Tibial artery (tissue), 4 donors: ENCODE measurements around the gene ZYG11B.
A peak's percentile ranks its signal among the peaks of the same experiment; 100 is the strongest.
"Not testable (repeated sequence)": the region's sequence is repeated elsewhere in the genome, so short reads cannot be mapped to it uniquely, and the experiment has no call there.

ENCODE experiments used
- DNase-seq, 2 donors: peaks; one replicate each; pipeline ENCODE4 v3.0.0-alpha.2; 2019
- H3K27ac ChIP-seq, 2 donors: fragments of 200-600 bp; sonication (generic) in 1 of 2; 1 replicate in 1 of 2; 2 replicates in 1 of 2; pipeline ENCODE4 v1.5.1; 2018 to 2019; ENCODE audit warnings: mild to moderate bottlenecking in 1 of 2
- H3K27me3 ChIP-seq, 2 donors: fragments of 200-600 bp; sonication (generic) in 1 of 2; one replicate each; pipeline versions ENCODE4 v1.5.1 to v1.6.0; 2016 to 2019
- H3K36me3 ChIP-seq, 3 donors: fragments of 200-600 bp; sonication (generic) in 2 of 3; one replicate each; pipeline ENCODE4 v1.5.1; 2016 to 2019; ENCODE audit warnings: mild to moderate bottlenecking in 2 of 3
- H3K4me1 ChIP-seq, 4 donors: fragments of 200-600 bp; sonication (generic) in 2 of 4; 1 replicate in 3 of 4; 2 replicates in 1 of 4; pipeline ENCODE4 v1.5.1; 2016 to 2019
- H3K4me3 ChIP-seq, 2 donors: fragments of 200-600 bp; sonication (generic) in 1 of 2; 1 replicate in 1 of 2; 2 replicates in 1 of 2; pipeline ENCODE4 v1.5.1; 2018 to 2019; ENCODE audit warnings: mild to moderate bottlenecking in 2 of 2
- H3K9me3 ChIP-seq, 3 donors: fragments of 200-600 bp; sonication (generic) in 1 of 3; one replicate each; pipeline ENCODE4 v1.5.1; 2016 to 2019
- CTCF ChIP-seq, 2 experiments: fragments of 200-600 bp in 1 of 2; fragments of 450-650 bp in 1 of 2; IDR thresholded peaks; one replicate each; pipeline ENCODE4 v1.5.1; 2017 to 2019; ENCODE audit warnings: antibody characterized with exemption in 2 of 2, mild to moderate bottlenecking in 1 of 2, moderate library complexity in 1 of 2
- intact Hi-C: fragments of 100-400 bp; cut with DNase I; formaldehyde crosslinking; loops from one replicate; pipeline ENCODE4 v1.15.0; 2023; ENCODE audit warnings: low total_unique reads

The ZYG11B gene

GRCh38 chr1:52691821-52692220 lies 34.4 kb upstream of the ZYG11B start:
- Histone ChIP-seq H3K4me3 (no peak overlapping the region), H3K4me1 (peaks cover 0 to 1% (median 0%) of the 10 kb centered on the region in 4 donors), H3K27ac (no peak overlapping the region), H3K9me3 (no peaks in the 10 kb centered on the region), H3K36me3 (peaks cover 24 to 59% (median 38%) of the 10 kb centered on the region in 3 donors), H3K27me3 (no peaks in the 10 kb centered on the region)
- no peak for DNase-seq
- no peak for TF ChIP-seq CTCF (IDR thresholded peaks at IDR 0.05)
- intact Hi-C loops: no loop called here

- Histone ChIP-seq H3K4me3 (no peak overlapping the region), H3K4me1 (peaks cover 0 to 10% (median 4%) of the 10 kb centered on the region in 4 donors), H3K9me3 (no peaks in the 10 kb centered on the region), H3K27ac (no peak overlapping the region), H3K27me3 (no peaks in the 10 kb centered on the region), H3K36me3 (peaks cover 19 to 50% (median 29%) of the 10 kb centered on the region in 3 donors)
- intact Hi-C loops: no loop called here
- TF ChIP-seq CTCF (IDR thresholded peaks at IDR 0.05): no peak
- no peak for DNase-seq
Measured at GRCh38 chr1:52692697-52693096, 33.6 kb upstream of the ZYG11B start.

GRCh38 chr1:52693351-52693750 lies 32.9 kb upstream of the ZYG11B start:
- H3K27me3 ChIP-seq, DNase-seq, H3K4me3 ChIP-seq, H3K27ac ChIP-seq, intact Hi-C loops, H3K9me3 ChIP-seq: not testable (repeated sequence)
- peaks cover 17 to 44% (median 23%) of the 10 kb centered on the region in 3 donors for H3K36me3 ChIP-seq
- H3K4me1 ChIP-seq: peaks cover 0 to 11% (median 4%) of the 10 kb centered on the region in 4 donors

- no peaks in the 10 kb centered on the region for H3K9me3 ChIP-seq
- intact Hi-C loops: no loop called here
- no peak for TF ChIP-seq CTCF (IDR thresholded peaks at IDR 0.05)
Measured at GRCh38 chr1:52693843-52694242, 32.4 kb upstream of the ZYG11B start.

GRCh38 chr1:52695627-52696026 lies 30.6 kb upstream of the ZYG11B start:
- no peak overlapping the region for H3K4me3 ChIP-seq
- H3K27me3 ChIP-seq: no peaks in the 10 kb centered on the region
- H3K36me3 ChIP-seq: peaks cover 17 to 24% (median 20%) of the 10 kb centered on the region in 3 donors
- no peak for DNase-seq
- intact Hi-C loops: no loop called here
- TF ChIP-seq CTCF (IDR thresholded peaks at IDR 0.05): no peak
- no peak overlapping the region for H3K27ac ChIP-seq
- H3K4me1 ChIP-seq: peaks cover 0 to 17% (median 6%) of the 10 kb centered on the region in 4 donors
- no peaks in the 10 kb centered on the region for H3K9me3 ChIP-seq

More at GRCh38 chr1:52693843-52694242, 32.4 kb upstream of the ZYG11B start:
- no peak for DNase-seq
- no peaks in the 10 kb centered on the region for H3K27me3 ChIP-seq
- H3K4me1 ChIP-seq: peaks cover 0 to 15% (median 6%) of the 10 kb centered on the region in 4 donors
- H3K27ac ChIP-seq: no peak overlapping the region
- peaks cover 17 to 40% (median 20%) of the 10 kb centered on the region in 3 donors for H3K36me3 ChIP-seq
- H3K4me3 ChIP-seq: no peak overlapping the region

GRCh38 chr1:52697795-52698674 lies 28.2 kb upstream of the ZYG11B start, which contains the start of gene COA7:
Gene COA7 (minus strand): TSS chr1:52698347. CDS start chr1:52698326, 21 bp downstream.
- no peak for TF ChIP-seq CTCF (IDR thresholded peaks at IDR 0.05)
- Histone ChIP-seq H3K9me3 (no peaks in the 10 kb centered on the region), H3K36me3 (peaks cover 0 to 2% (median under 1%) of the 10 kb centered on the region in 3 donors), H3K4me3 (peak within 1 kb of the TSS; percentile 85 to 87), H3K27me3 (no peaks in the 10 kb centered on the region), H3K27ac (peak within 1 kb of the TSS; percentile 74 to 88), H3K4me1 (peaks cover 0 to 17% (median 7%) of the 10 kb centered on the region in 4 donors)
- DNase-seq: peak; percentile 77 to 93
- intact Hi-C loops: no loop called here
